ENCODE results near the gene SNRNP48.

SNRNP48 gene

GRCh38 chr6:7646394-7646793 lies 56.4 kb downstream of the SNRNP48 start:
- FAIRE-seq: no peak

GRCh38 chr6:7647504-7647903 lies 57.5 kb downstream of the SNRNP48 start:
- peak; percentile 28 for DNase-seq (ENCODE audit: insufficient read length, low spot score)
- FAIRE-seq: peak; percentile 23
- no peak for TF ChIP-seq TAF1 (IDR thresholded peaks at IDR 0.05; ENCODE audit: low read depth, low read length)

More at GRCh38 chr6:7646394-7646793, 56.4 kb downstream of the SNRNP48 start:
- DNase-seq (ENCODE audit: insufficient read length, low spot score): no peak
- TF ChIP-seq POLR2AphosphoS5 (IDR thresholded peaks at IDR 0.05; ENCODE audit: low read depth, low read length) (no peak), POU2F2 (IDR thresholded peaks at IDR 0.05; ENCODE audit: low read depth, low read length) (no peak), PAX5 (IDR thresholded peaks at IDR 0.05; ENCODE audit: insufficient read depth, low read length, severe bottlenecking) (no peak)

GRCh38 chr6:7649037-7649810 lies 59.2 kb downstream of the SNRNP48 start:
- no peak for TF ChIP-seq POLR2A (IDR thresholded peaks at IDR 0.05; ENCODE audit: low read depth, low read length)
- no peak for TF ChIP-seq POU2F2 (IDR thresholded peaks at IDR 0.05; ENCODE audit: low read depth, low read length)
- no peak for TF ChIP-seq TAF1 (IDR thresholded peaks at IDR 0.05; ENCODE audit: low read depth, low read length)
- no peak for TF ChIP-seq PAX5 (IDR thresholded peaks at IDR 0.05; ENCODE audit: insufficient read depth, low read length, severe bottlenecking)
- TF ChIP-seq POLR2AphosphoS5 (IDR thresholded peaks at IDR 0.05; ENCODE audit: low read depth, low read length): no peak
- TF ChIP-seq SPI1 (IDR thresholded peaks at IDR 0.05; ENCODE audit: low read depth, low read length): peak; percentile 34; the same call in 1 of the 2 replicates
- DNase-seq (ENCODE audit: insufficient read length, low spot score): no peak
- no peak for FAIRE-seq

- FAIRE-seq: no peak
- TF ChIP-seq PAX5 (IDR thresholded peaks at IDR 0.05; ENCODE audit: insufficient read depth, low read length, severe bottlenecking) (no peak), POLR2AphosphoS5 (IDR thresholded peaks at IDR 0.05; ENCODE audit: low read depth, low read length) (no peak), SPI1 (IDR thresholded peaks at IDR 0.05; ENCODE audit: low read depth, low read length) (no peak), POU2F2 (IDR thresholded peaks at IDR 0.05; ENCODE audit: low read depth, low read length) (no peak), TAF1 (IDR thresholded peaks at IDR 0.05; ENCODE audit: low read depth, low read length) (no peak)
- no peak for DNase-seq (ENCODE audit: insufficient read length, low spot score)
Observed at GRCh38 chr6:7650878-7651277, 60.9 kb downstream of the SNRNP48 start.

GRCh38 chr6:7652957-7653356 lies 63.0 kb downstream of the SNRNP48 start:
- TF ChIP-seq POU2F2 (IDR thresholded peaks at IDR 0.05; ENCODE audit: low read depth, low read length) (no peak), PAX5 (IDR thresholded peaks at IDR 0.05; ENCODE audit: insufficient read depth, low read length, severe bottlenecking) (no peak), POLR2A (IDR thresholded peaks at IDR 0.05; ENCODE audit: low read depth, low read length) (no peak)
- DNase-seq (ENCODE audit: insufficient read length, low spot score): no peak
- no peak for FAIRE-seq

DNA sequence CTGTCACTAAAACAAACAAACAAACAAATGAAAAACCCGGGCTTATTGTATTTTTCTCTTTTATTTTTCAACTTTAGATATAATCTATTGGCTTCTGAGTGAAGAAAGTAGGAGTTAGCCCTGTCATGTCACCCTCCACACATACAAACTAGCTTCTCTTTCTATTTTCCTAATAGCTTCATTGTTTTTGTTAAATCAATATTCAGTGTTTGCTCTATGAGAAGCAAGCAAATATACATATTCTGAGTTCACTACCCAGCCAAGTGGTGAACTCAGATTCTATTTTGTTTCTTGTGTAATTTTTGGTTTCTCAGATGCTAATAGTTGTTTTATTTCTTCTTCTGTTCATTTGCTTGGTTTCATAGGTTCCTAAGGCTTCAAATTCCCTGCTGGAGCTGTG lies 66.4 kb downstream of the SNRNP48 start:
- TF ChIP-seq PAX5 (IDR thresholded peaks at IDR 0.05; ENCODE audit: insufficient read depth, low read length, severe bottlenecking): no peak
- TF ChIP-seq TAF1 (IDR thresholded peaks at IDR 0.05; ENCODE audit: low read depth, low read length): no peak
- TF ChIP-seq POLR2AphosphoS5 (IDR thresholded peaks at IDR 0.05; ENCODE audit: low read depth, low read length): no peak
- no peak for TF ChIP-seq SPI1 (IDR thresholded peaks at IDR 0.05; ENCODE audit: low read depth, low read length)
- no peak for TF ChIP-seq POLR2A (IDR thresholded peaks at IDR 0.05; ENCODE audit: low read depth, low read length)
- no peak for TF ChIP-seq POU2F2 (IDR thresholded peaks at IDR 0.05; ENCODE audit: low read depth, low read length)
- DNase-seq (ENCODE audit: insufficient read length, low spot score) (no peak), FAIRE-seq (no peak)

- FAIRE-seq: no peak
- no peak for TF ChIP-seq POLR2AphosphoS5 (IDR thresholded peaks at IDR 0.05; ENCODE audit: low read depth, low read length)
- TF ChIP-seq POLR2A (IDR thresholded peaks at IDR 0.05; ENCODE audit: low read depth, low read length): no peak
- TF ChIP-seq TAF1 (IDR thresholded peaks at IDR 0.05; ENCODE audit: low read depth, low read length): no peak
- TF ChIP-seq POU2F2 (IDR thresholded peaks at IDR 0.05; ENCODE audit: low read depth, low read length): no peak
- no peak for TF ChIP-seq SPI1 (IDR thresholded peaks at IDR 0.05; ENCODE audit: low read depth, low read length)
- no peak for TF ChIP-seq PAX5 (IDR thresholded peaks at IDR 0.05; ENCODE audit: insufficient read depth, low read length, severe bottlenecking)
Observed at GRCh38 chr6:7658543-7658942, 68.5 kb downstream of the SNRNP48 start.

GRCh38 chr6:7661364-7661763 lies 71.4 kb downstream of the SNRNP48 start:
- DNase-seq (ENCODE audit: insufficient read length, low spot score) (no peak), FAIRE-seq (no peak)
- no peak for TF ChIP-seq POLR2A (IDR thresholded peaks at IDR 0.05; ENCODE audit: low read depth, low read length)
- TF ChIP-seq TAF1 (IDR thresholded peaks at IDR 0.05; ENCODE audit: low read depth, low read length): no peak
- no peak for TF ChIP-seq PAX5 (IDR thresholded peaks at IDR 0.05; ENCODE audit: insufficient read depth, low read length, severe bottlenecking)
- TF ChIP-seq POLR2AphosphoS5 (IDR thresholded peaks at IDR 0.05; ENCODE audit: low read depth, low read length): no peak
- no peak for TF ChIP-seq SPI1 (IDR thresholded peaks at IDR 0.05; ENCODE audit: low read depth, low read length)
- TF ChIP-seq POU2F2 (IDR thresholded peaks at IDR 0.05; ENCODE audit: low read depth, low read length): no peak

More at GRCh38 chr6:7658543-7658942, 68.5 kb downstream of the SNRNP48 start:
- DNase-seq (ENCODE audit: insufficient read length, low spot score): no peak

Data from GM12891 (cell line).